ENCODE measurements around the gene GCHFR. TPM values are rescaled to one million over a fixed set of nuclear protein-coding genes. Genes with fewer than 3 reads are reported as not detected.

The GCHFR gene
- polyA plus RNA-seq, 3 donors = 19.1 to 46.7 (median 45.9) TPM

DNA sequence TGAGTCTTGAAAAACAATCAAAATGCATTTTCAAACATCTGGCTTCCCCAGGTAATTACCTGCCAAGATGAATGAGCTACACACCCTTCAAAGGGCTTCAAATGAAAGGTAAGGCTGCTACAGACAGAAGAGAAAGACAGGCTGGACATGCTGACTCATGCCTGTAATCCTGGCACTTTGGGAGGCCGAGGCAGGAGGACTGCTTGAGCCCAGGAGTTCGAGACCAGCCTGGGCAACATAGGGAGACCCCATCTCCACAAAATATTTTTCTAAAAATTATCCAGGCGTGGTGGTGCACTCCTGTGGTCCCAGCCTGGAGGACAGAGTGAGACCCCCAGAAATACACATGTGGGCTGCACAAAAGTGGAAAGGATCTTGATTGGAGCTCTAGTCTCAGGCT, 28.5 kb downstream of the GCHFR start:
- Histone ChIP-seq H3K9me3 (replicated peaks in 1 of 2; ENCODE audit: control insufficient read depth in 1 of 2, insufficient read depth in 1 of 2, low read length in 2 of 2) (no peaks in the 10 kb centered on the region), H3K27ac (ENCODE audit: low read depth in 1 of 2, low read length in 2 of 2) (no peak overlapping the region), H2AFZ (ENCODE audit: insufficient read depth, low read depth, low read length, poor library complexity, severe bottlenecking) (no peak overlapping the region), H3K4me1 (ENCODE audit: control insufficient read depth in 1 of 2, insufficient read depth in 2 of 2, low read length in 2 of 2) (peaks cover 18 to 33% of the 10 kb centered on the region in 2 donors), H4K20me1 (ENCODE audit: insufficient read depth, low read length) (peaks cover 52% of the 10 kb centered on the region), H3K4me3 (replicated peaks in 1 of 3; ENCODE audit: low read depth in 2 of 3, low read length in 3 of 3) (no peak overlapping the region), H3K4me2 (replicated peaks; ENCODE audit: extremely low read depth, low read length, poor library complexity, severe bottlenecking) (no peak overlapping the region), H3K36me3 (replicated peaks in 1 of 2; ENCODE audit: control insufficient read depth in 1 of 2, insufficient read depth in 2 of 2, low read length in 2 of 2) (peaks cover 4 to 27% of the 10 kb centered on the region in 2 donors), H3K27me3 (ENCODE audit: control insufficient read depth in 2 of 2, insufficient read depth in 2 of 2, low read length in 2 of 2) (no peaks in the 10 kb centered on the region), H3K9ac (ENCODE audit: insufficient read depth, low read length, poor library complexity, severe bottlenecking) (no peak overlapping the region), H3K79me2 (ENCODE audit: insufficient read depth, low read length) (peaks cover 15% of the 10 kb centered on the region)
- 67% methylated on average over 1 of the region's 3 CpGs for WGBS (ENCODE audit: insufficient coverage)
- TF ChIP-seq, protein P1, sequence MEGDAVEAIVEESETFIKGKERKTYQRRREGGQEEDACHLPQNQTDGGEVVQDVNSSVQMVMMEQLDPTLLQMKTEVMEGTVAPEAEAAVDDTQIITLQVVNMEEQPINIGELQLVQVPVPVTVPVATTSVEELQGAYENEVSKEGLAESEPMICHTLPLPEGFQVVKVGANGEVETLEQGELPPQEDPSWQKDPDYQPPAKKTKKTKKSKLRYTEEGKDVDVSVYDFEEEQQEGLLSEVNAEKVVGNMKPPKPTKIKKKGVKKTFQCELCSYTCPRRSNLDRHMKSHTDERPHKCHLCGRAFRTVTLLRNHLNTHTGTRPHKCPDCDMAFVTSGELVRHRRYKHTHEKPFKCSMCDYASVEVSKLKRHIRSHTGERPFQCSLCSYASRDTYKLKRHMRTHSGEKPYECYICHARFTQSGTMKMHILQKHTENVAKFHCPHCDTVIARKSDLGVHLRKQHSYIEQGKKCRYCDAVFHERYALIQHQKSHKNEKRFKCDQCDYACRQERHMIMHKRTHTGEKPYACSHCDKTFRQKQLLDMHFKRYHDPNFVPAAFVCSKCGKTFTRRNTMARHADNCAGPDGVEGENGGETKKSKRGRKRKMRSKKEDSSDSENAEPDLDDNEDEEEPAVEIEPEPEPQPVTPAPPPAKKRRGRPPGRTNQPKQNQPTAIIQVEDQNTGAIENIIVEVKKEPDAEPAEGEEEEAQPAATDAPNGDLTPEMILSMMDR (IDR thresholded peaks at IDR 0.05) = no peak
- H3K27me3 Mint-ChIP-seq (ENCODE audit: low read depth in 3 of 3) = no peaks in the 10 kb centered on the region
- H3K36me3 Mint-ChIP-seq = peaks cover 16 to 34% of the 10 kb centered on the region in 2 donors
- H3K27ac Mint-ChIP-seq = no peak overlapping the region
- H3K9me3 Mint-ChIP-seq = no peaks in the 10 kb centered on the region
- peaks cover 36% of the 10 kb centered on the region for H3K4me1 Mint-ChIP-seq
- intact Hi-C loops (cut with micrococcal nuclease) = no loop called here
- no peak overlapping the region for H3K4me3 Mint-ChIP-seq
- DNase-seq = no peak

DNA sequence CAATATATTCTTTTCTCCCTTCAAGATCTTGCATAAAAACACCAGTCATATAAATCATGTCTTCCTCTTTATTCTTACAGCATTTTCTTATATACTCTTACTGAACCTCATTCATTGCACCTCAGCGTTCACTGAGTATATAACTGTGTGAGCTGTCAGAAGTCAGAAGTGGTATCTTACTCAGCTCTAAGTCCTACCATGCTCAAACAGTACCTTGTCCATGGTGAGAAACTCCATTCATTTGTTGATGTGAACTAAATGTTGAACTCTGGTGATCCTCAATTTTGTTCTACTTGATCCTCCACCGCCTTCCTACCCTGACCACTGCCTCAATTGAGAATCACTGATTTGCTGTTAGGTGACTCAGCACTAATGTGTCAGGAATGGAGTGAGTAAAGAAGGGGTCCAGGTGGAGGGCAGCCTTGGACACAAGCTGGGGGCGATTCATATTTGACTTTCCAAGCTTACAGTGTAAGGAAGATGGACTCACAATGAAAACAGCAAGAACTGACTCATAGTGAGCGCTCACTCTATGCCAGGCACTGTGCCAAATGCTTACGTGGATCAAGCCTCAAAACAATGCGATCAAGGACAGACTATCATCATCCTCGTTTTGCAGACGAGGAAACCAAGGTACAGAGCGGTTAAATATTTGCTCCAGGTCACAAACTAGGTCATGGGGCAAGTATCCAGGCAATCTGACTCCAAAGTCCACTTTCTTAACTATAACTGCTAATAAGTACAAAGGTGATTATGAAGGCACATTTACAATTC, 29.5 kb downstream of the GCHFR start:
- Histone ChIP-seq H2AFZ (ENCODE audit: insufficient read depth, low read depth, low read length, poor library complexity, severe bottlenecking) (no peak overlapping the region), H3K79me2 (ENCODE audit: insufficient read depth, low read length) (peaks cover 22% of the 10 kb centered on the region), H3K4me2 (replicated peaks; ENCODE audit: extremely low read depth, low read length, poor library complexity, severe bottlenecking) (no peak overlapping the region), H3K27me3 (ENCODE audit: control insufficient read depth in 2 of 2, insufficient read depth in 2 of 2, low read length in 2 of 2) (no peaks in the 10 kb centered on the region), H3K36me3 (replicated peaks in 1 of 2; ENCODE audit: control insufficient read depth in 1 of 2, insufficient read depth in 2 of 2, low read length in 2 of 2) (peaks cover 4 to 33% of the 10 kb centered on the region in 2 donors), H4K20me1 (ENCODE audit: insufficient read depth, low read length) (peaks cover 42% of the 10 kb centered on the region), H3K9ac (ENCODE audit: insufficient read depth, low read length, poor library complexity, severe bottlenecking) (no peak overlapping the region), H3K27ac (ENCODE audit: low read depth in 1 of 2, low read length in 2 of 2) (no peak overlapping the region), H3K4me3 (replicated peaks in 1 of 3; ENCODE audit: low read depth in 2 of 3, low read length in 3 of 3) (no peak overlapping the region), H3K4me1 (ENCODE audit: control insufficient read depth in 1 of 2, insufficient read depth in 2 of 2, low read length in 2 of 2) (peaks cover 12 to 26% of the 10 kb centered on the region in 2 donors), H3K9me3 (replicated peaks in 1 of 2; ENCODE audit: control insufficient read depth in 1 of 2, insufficient read depth in 1 of 2, low read length in 2 of 2) (no peaks in the 10 kb centered on the region)
- whole genome bisulfite sequencing (ENCODE audit: insufficient coverage) = 74% methylated on average over 6 of the region's 9 CpGs
- Mint-ChIP-seq H3K36me3 (peaks cover 20 to 38% of the 10 kb centered on the region in 2 donors), H3K4me3 (no peak overlapping the region), H3K27me3 (ENCODE audit: low read depth in 3 of 3) (no peaks in the 10 kb centered on the region), H3K9me3 (no peaks in the 10 kb centered on the region), H3K27ac (peak overlapping the region in 2 of 7 donors; percentile 16 to 26), H3K4me1 (peaks cover 28% of the 10 kb centered on the region)
- intact Hi-C loops (cut with micrococcal nuclease) = no loop called here
- no peak for DNase-seq
- TF ChIP-seq, protein P1 (IDR thresholded peaks at IDR 0.05) = no peak
